Endothelial cell of umbilical vein (primary cell): ENCODE measurements around the gene RDH13.

Experiments
- EZH2 ChIP-seq: IDR thresholded peaks from 2 replicates; pipeline ENCODE4 v1.6.1; 2012; ENCODE audit warnings: borderline replicate concordance, low read depth, mild to moderate bottlenecking, moderate library complexity, low read length, inconsistent platforms; ENCODE audit not compliant: severe bottlenecking
- JUN ChIP-seq: IDR thresholded peaks from 2 replicates; pipeline ENCODE4 v1.6.1; 2011; ENCODE audit warnings: borderline replicate concordance, low read depth; ENCODE audit not compliant: insufficient read length, insufficient read depth
- MYC ChIP-seq: IDR thresholded peaks from one replicate; pipeline ENCODE4 v1.6.1; 2011; ENCODE audit warnings: mild to moderate bottlenecking, low read depth, low read length
- POLR2A ChIP-seq: IDR thresholded peaks from 2 replicates; pipeline ENCODE4 v1.6.1; 2012; ENCODE audit warnings: low read depth, mild to moderate bottlenecking, control low read depth, low read length
- POLR2AphosphoS5 ChIP-seq: IDR thresholded peaks from 2 replicates; pipeline ENCODE4 v1.6.1; 2012; ENCODE audit warnings: low read depth, mild to moderate bottlenecking, control low read depth, low read length, moderate library complexity; ENCODE audit not compliant: insufficient read depth
- TF ChIP-seq, protein P1 (sequence below), 2 donors: IDR thresholded peaks; 1 replicate in 1 of 2; 2 replicates in 1 of 2; pipeline ENCODE4 v1.5.1; 2011; ENCODE audit warnings: low read length in 2 of 2, mild to moderate bottlenecking in 2 of 2, moderate library complexity in 2 of 2, control low read depth in 1 of 2, inconsistent platforms in 1 of 2, low read depth in 1 of 2; ENCODE audit not compliant: insufficient read depth in 1 of 2; ENCODE audit errors: extremely low read depth in 1 of 2
- TF ChIP-seq, protein P2 (sequence below): IDR thresholded peaks from 2 replicates; pipeline ENCODE4 v1.6.1; 2011; ENCODE audit not compliant: insufficient read depth, insufficient read length

DNA sequence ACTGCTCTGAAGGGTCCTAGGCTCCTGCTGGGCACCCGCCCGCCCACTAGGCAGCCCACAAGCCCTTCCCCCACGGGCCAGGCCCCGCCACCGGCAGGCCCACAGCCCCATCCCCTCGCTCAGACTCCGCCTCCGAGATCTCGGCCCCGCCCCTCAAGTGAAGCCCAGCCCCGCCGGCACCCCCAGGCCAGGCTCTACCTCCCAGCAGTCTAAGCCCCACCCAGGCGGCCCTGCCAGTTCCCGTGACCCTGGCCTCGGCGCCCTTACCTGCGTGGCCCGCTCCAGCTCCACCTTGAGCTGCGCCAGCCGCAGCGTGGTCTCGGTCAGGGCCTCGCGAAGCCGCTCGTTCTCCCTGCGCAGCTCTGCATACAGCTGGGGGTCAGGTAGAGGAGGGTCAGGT is 29.0 kb upstream of the RDH13 start:
- TF ChIP-seq, protein P1, sequence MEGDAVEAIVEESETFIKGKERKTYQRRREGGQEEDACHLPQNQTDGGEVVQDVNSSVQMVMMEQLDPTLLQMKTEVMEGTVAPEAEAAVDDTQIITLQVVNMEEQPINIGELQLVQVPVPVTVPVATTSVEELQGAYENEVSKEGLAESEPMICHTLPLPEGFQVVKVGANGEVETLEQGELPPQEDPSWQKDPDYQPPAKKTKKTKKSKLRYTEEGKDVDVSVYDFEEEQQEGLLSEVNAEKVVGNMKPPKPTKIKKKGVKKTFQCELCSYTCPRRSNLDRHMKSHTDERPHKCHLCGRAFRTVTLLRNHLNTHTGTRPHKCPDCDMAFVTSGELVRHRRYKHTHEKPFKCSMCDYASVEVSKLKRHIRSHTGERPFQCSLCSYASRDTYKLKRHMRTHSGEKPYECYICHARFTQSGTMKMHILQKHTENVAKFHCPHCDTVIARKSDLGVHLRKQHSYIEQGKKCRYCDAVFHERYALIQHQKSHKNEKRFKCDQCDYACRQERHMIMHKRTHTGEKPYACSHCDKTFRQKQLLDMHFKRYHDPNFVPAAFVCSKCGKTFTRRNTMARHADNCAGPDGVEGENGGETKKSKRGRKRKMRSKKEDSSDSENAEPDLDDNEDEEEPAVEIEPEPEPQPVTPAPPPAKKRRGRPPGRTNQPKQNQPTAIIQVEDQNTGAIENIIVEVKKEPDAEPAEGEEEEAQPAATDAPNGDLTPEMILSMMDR (IDR thresholded peaks at IDR 0.05; ENCODE audit: extremely low read depth in 1 of 2, insufficient read depth in 1 of 2, low read depth in 1 of 2, low read length in 2 of 2) = no peak
- TF ChIP-seq EZH2 (no peak), MYC (no peak), POLR2A (no peak), POLR2AphosphoS5 (no peak), JUN (no peak)
- TF ChIP-seq, protein P2, sequence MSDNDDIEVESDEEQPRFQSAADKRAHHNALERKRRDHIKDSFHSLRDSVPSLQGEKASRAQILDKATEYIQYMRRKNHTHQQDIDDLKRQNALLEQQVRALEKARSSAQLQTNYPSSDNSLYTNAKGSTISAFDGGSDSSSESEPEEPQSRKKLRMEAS = no peak
